HCT116 (cell line): ENCODE data around the gene PCAT7. TPM values are rescaled to one million over a fixed set of nuclear protein-coding genes. Genes with fewer than 3 reads are reported as not detected.

Source experiments
- total RNA-seq: library from RNA; stranded (reverse); gene quantifications from one replicate; pipeline ENCODE4 v1.2.1, GENCODE V29; 2021; ENCODE audit not compliant: unreplicated experiment

PCAT7 gene
- total RNA-seq, 1 experiment from 2014 or later, result 3.8 TPM

Other genes with a start within 250 kb of the PCAT7 start
- gene NUTM2F, start 226.4 kb upstream of the PCAT7 start, total RNA-seq, result not detected
- gene FBP2, start 38.7 kb downstream of the PCAT7 start, total RNA-seq, result not detected
- 0.42 TPM for gene FBP1, start 84.4 kb downstream of the PCAT7 start, total RNA-seq
- 15.1 TPM for gene AOPEP, start 171.6 kb downstream of the PCAT7 start, total RNA-seq